DND-41 (cell line): Measurements from ENCODE around the gene SEC22A.

Experiments used
- ATAC-seq: fragments of 200-7000 bp; cut with Tn5 transposase; 3 replicates; pipeline ENCODE4 v1.9.1; 2021; ENCODE audit warnings: low read depth; ENCODE audit not compliant: insufficient read depth
- DNase-seq: peaks from one replicate; pipeline ENCODE4 v3.0.0-alpha.2; 2020
- H2AFZ ChIP-seq: 2 replicates; pipeline ENCODE4 v1.6.0; 2012; ENCODE audit warnings: low read depth, low read length
- H3K27ac ChIP-seq: 2 replicates; pipeline ENCODE4 v1.5.1; 2012; ENCODE audit warnings: low read length, inconsistent platforms
- H3K27me3 ChIP-seq: fragments of 200-600 bp; sonication (generic); 2 replicates; pipeline ENCODE4 v1.6.0; 2012; ENCODE audit warnings: low read length, mild to moderate bottlenecking, inconsistent platforms; ENCODE audit not compliant: insufficient read depth, poor library complexity
- H3K36me3 ChIP-seq: 2 replicates; pipeline ENCODE4 v1.5.1; 2012; ENCODE audit warnings: low read length, inconsistent platforms; ENCODE audit not compliant: insufficient read depth
- H3K4me1 ChIP-seq: 2 replicates; pipeline ENCODE4 v1.5.1; 2012; ENCODE audit warnings: mild to moderate bottlenecking, low read length; ENCODE audit not compliant: insufficient read depth
- H3K4me2 ChIP-seq: 2 replicates; pipeline ENCODE4 v1.6.0; 2012; ENCODE audit warnings: mild to moderate bottlenecking, moderate library complexity, low read length, inconsistent platforms; ENCODE audit not compliant: insufficient read depth
- H3K4me3 ChIP-seq, 2 experiments: fragments of 200-600 bp in 1 of 2; shearing (Covaris generic) in 1 of 2; 2 replicates each; pipeline ENCODE4 v1.5.1; 2012 to 2016; ENCODE audit warnings: inconsistent platforms in 2 of 2, low read length in 2 of 2, mild to moderate bottlenecking in 2 of 2, low read depth in 1 of 2, moderate library complexity in 1 of 2
- H3K79me2 ChIP-seq: 2 replicates; pipeline ENCODE4 v1.6.0; 2012; ENCODE audit warnings: low read length, inconsistent platforms; ENCODE audit not compliant: insufficient read depth
- H3K9ac ChIP-seq: 2 replicates; pipeline ENCODE4 v1.6.0; 2012; ENCODE audit warnings: low read depth, mild to moderate bottlenecking, inconsistent platforms, low read length, moderate library complexity
- H3K9me3 ChIP-seq: 2 replicates; pipeline ENCODE4 v1.5.1; 2012; ENCODE audit warnings: low read length, moderate library complexity, mild to moderate bottlenecking, inconsistent platforms; ENCODE audit not compliant: insufficient read depth, severe bottlenecking
- H4K20me1 ChIP-seq: 2 replicates; pipeline ENCODE4 v1.6.0; 2012; ENCODE audit warnings: low read length; ENCODE audit not compliant: insufficient read depth
- EZH2 ChIP-seq: IDR thresholded peaks from 3 replicates; pipeline ENCODE4 v1.6.1; 2012; ENCODE audit warnings: borderline replicate concordance, low read depth, mild to moderate bottlenecking, moderate library complexity, low read length, inconsistent platforms; ENCODE audit not compliant: severe bottlenecking
- TF ChIP-seq, protein P1 (sequence below): IDR thresholded peaks from 2 replicates; pipeline ENCODE4 v1.5.1; 2012; ENCODE audit warnings: borderline replicate concordance, low read length, moderate library complexity, mild to moderate bottlenecking; ENCODE audit not compliant: poor library complexity, severe bottlenecking; ENCODE audit errors: extremely low read depth

Gene SEC22A

GRCh38 chr3:123272547-123272946 lies 70.8 kb downstream of the SEC22A start:
- no peaks in the 10 kb centered on the region for H3K9me3 ChIP-seq
- no peaks in the 10 kb centered on the region for H3K27me3 ChIP-seq
- peaks cover 15% of the 10 kb centered on the region; the same call in 1 of the 2 replicates for H3K36me3 ChIP-seq
- no peak for TF ChIP-seq EZH2
- TF ChIP-seq, protein P1, sequence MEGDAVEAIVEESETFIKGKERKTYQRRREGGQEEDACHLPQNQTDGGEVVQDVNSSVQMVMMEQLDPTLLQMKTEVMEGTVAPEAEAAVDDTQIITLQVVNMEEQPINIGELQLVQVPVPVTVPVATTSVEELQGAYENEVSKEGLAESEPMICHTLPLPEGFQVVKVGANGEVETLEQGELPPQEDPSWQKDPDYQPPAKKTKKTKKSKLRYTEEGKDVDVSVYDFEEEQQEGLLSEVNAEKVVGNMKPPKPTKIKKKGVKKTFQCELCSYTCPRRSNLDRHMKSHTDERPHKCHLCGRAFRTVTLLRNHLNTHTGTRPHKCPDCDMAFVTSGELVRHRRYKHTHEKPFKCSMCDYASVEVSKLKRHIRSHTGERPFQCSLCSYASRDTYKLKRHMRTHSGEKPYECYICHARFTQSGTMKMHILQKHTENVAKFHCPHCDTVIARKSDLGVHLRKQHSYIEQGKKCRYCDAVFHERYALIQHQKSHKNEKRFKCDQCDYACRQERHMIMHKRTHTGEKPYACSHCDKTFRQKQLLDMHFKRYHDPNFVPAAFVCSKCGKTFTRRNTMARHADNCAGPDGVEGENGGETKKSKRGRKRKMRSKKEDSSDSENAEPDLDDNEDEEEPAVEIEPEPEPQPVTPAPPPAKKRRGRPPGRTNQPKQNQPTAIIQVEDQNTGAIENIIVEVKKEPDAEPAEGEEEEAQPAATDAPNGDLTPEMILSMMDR = no peak
- H3K9ac ChIP-seq = no peak overlapping the region
- ATAC-seq (no peak), DNase-seq (no peak)
- H3K27ac ChIP-seq = no peak overlapping the region
- H3K4me3 ChIP-seq = no peak overlapping the region
- no peak overlapping the region for H2AFZ ChIP-seq
- H3K79me2 ChIP-seq = no peaks in the 10 kb centered on the region
- H3K4me2 ChIP-seq = no peak overlapping the region
- H3K4me1 ChIP-seq = no peaks in the 10 kb centered on the region
- H4K20me1 ChIP-seq = no peaks in the 10 kb centered on the region

GRCh38 chr3:123275691-123276090 lies 73.9 kb downstream of the SEC22A start:
- Histone ChIP-seq H3K36me3 (peaks cover 5% of the 10 kb centered on the region; the same call in 1 of the 2 replicates), H3K27ac (no peak overlapping the region), H3K9me3 (no peaks in the 10 kb centered on the region), H3K4me1 (no peaks in the 10 kb centered on the region), H3K9ac (no peak overlapping the region), H3K79me2 (no peaks in the 10 kb centered on the region), H3K4me3 (no peak overlapping the region), H3K27me3 (no peaks in the 10 kb centered on the region), H2AFZ (no peak overlapping the region), H3K4me2 (no peak overlapping the region), H4K20me1 (no peaks in the 10 kb centered on the region; the same call in 1 of the 2 replicates)
- ATAC-seq (no peak), DNase-seq (no peak)
- no peak for TF ChIP-seq EZH2
- TF ChIP-seq, protein P1 = no peak

GRCh38 chr3:123276346-123277006 lies 74.7 kb downstream of the SEC22A start:
- DNase-seq (no peak), ATAC-seq (no peak)
- peaks cover 4% of the 10 kb centered on the region; the same call in 1 of the 2 replicates for H3K36me3 ChIP-seq
- H3K4me3 ChIP-seq = no peak overlapping the region
- no peak overlapping the region for H3K27ac ChIP-seq
- H4K20me1 ChIP-seq = no peaks in the 10 kb centered on the region; the same call in 1 of the 2 replicates
- H3K9me3 ChIP-seq = no peaks in the 10 kb centered on the region
- TF ChIP-seq, protein P1 = no peak
- no peak for TF ChIP-seq EZH2
- H3K4me1 ChIP-seq = no peaks in the 10 kb centered on the region
- no peak overlapping the region for H3K9ac ChIP-seq
- no peak overlapping the region for H2AFZ ChIP-seq
- H3K79me2 ChIP-seq = no peaks in the 10 kb centered on the region
- no peak overlapping the region for H3K4me2 ChIP-seq
- H3K27me3 ChIP-seq = no peaks in the 10 kb centered on the region
